SH-SY5Y (cell line): ENCODE measurements around the gene CYP27B1.

Experiments used
- GATA2 ChIP-seq: IDR thresholded peaks from 2 replicates; pipeline ENCODE4 v1.6.1; 2011; ENCODE audit warnings: mild to moderate bottlenecking, low read depth, low read length
- GATA3 ChIP-seq: IDR thresholded peaks from 2 replicates; pipeline ENCODE4 v1.6.1; 2011; ENCODE audit warnings: low read depth, mild to moderate bottlenecking, low read length, moderate library complexity

Gene CYP27B1

GRCh38 chr12:57754411-57755193 is 12.3 kb downstream of the CYP27B1 start, which contains the start of gene MARCHF9:
MARCHF9 (plus strand) TSS chr12:57755103; CDS start chr12:57755529, 426 bp downstream.
- TF ChIP-seq GATA2 = no peak
- TF ChIP-seq GATA3 = no peak

DNA sequence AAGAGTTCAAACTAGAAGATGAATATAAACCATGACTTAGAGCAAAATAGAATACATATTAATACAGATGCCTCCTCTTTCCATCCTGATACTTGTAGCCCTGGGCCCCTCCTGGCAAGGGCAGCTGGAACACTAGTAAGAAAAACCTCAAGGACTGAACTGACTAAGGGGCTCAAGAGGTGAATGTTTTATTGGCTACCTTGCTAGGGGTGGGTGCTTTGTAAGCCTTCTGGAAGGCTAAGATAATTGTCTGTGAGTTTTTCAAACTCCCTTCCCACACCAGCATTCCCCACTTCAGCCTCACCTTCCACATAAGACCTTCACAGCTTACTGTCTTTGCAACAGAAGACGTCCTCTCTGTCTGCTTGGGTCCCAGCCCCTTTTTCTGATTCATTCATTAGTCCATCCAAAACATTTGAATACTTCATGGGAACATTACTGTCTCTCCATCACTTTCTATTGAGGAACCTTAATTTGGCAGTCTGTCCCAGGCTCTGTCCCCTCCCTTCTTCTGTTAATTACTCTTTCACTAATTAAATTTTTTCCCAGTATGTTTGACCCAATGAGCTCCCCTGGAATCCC is 13.0 kb downstream of the CYP27B1 start:
- TF ChIP-seq GATA2 (no peak), GATA3 (no peak)

DNA sequence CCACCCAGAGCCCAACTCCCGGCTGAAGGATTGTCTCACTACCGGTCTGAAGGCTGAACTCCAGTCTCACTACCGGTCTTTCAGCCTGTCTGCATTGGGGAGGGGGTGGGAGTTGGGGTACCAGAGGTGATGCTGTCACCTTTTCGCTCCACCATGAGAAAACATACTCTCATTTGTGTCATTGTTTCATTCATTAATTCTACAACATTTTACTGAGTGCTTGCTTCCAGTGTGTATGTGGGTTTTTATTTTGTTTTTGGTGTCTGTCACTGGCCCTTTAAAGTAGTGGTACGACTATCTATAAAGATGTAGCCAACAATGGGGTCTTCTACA is 14.2 kb downstream of the CYP27B1 start:
- TF ChIP-seq GATA2 (no peak), GATA3 (no peak)

- TF ChIP-seq GATA3 = no peak
Measured at GRCh38 chr12:57751788-57752667, 14.8 kb downstream of the CYP27B1 start, which contains the start of gene CDK4. CDK4 (minus strand) TSS chr12:57752310; CDS start chr12:57751717, 593 bp downstream.

GRCh38 chr12:57751432-57751787 is 15.5 kb downstream of the CYP27B1 start:
- TF ChIP-seq GATA2 = no peak
- no peak for TF ChIP-seq GATA3

GRCh38 chr12:57750561-57751431 is 16.1 kb downstream of the CYP27B1 start:
- no peak for TF ChIP-seq GATA2
- no peak for TF ChIP-seq GATA3

GRCh38 chr12:57749061-57749460 is 17.8 kb downstream of the CYP27B1 start:
- TF ChIP-seq GATA3 (no peak), GATA2 (no peak)

DNA sequence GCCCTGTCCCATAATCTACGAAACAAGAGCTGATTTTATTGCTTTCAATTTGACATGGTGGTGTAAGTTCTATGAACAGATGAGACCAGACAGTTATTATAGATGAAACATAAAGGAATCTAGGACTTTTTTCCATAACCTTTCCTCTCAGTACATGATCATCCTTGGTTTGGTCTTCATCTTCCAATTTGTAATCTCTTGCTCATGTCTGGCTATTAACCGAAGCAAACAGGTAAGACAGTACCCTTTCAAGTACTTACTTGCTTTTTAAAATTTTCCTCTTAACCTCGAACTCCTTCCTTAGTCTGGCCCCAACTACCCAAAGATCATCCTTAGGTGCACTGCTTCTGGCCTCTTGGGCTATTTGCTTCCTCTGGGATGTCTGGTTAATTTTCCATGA is 20.9 kb downstream of the CYP27B1 start:
- TF ChIP-seq GATA3 (no peak), GATA2 (no peak)

- TF ChIP-seq GATA3 (no peak), GATA2 (no peak)
Measured at GRCh38 chr12:57745485-57745881, 21.4 kb downstream of the CYP27B1 start.

- TF ChIP-seq GATA2 (no peak; the same call in 1 of the 2 replicates), GATA3 (no peak)
Measured at GRCh38 chr12:57744777-57745484, 21.9 kb downstream of the CYP27B1 start, which contains the start of gene TSPAN31. TSPAN31 (plus strand) TSS chr12:57745039; CDS start chr12:57745155, 116 bp downstream.

DNA sequence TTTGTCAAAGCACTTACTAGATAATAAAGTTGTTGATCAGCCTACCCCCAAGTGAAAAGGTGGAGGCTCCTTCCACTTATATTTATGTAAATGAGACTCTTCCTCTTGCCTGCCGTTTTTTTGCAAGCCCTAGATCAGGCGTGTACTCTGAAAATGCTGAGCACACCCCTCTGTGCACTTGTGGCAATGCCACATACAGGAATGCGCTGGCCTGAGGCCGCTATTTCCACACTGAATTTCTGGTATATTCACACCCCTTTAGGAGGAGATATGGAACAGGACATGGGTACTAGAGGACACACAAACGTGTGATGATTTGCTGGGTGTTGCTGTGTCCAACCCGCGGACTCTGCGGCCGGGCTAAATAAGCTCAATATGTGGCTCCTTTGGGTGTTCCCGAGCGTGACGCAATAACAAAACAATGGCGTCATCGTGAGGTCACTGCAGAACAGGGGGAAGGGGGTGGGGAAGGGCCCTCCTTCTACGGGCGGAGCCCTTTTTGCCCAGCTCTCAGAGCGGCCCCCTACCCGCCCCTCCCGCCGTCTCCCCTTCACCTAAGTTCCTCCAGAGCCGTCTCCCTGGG is 22.6 kb downstream of the CYP27B1 start:
- TF ChIP-seq GATA2 (no peak), GATA3 (no peak)

DNA sequence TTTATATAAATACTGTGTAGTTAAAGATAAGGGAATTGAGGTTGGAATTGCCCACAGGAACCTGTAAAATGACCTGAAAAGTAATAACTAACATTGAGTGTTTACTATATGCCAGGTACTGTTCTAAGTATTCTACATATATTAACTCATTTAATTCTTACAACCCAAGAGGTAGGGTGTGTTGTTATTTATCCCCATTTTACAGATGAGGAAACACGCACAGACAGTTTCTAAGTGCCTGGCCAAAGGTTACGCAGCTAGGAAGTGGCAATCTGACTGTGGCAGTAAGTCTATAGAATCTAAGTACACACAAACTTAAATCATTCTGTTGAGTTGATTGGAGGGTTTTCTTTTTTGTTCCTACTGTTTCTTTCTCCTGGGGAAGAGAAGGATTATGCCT is 23.1 kb downstream of the CYP27B1 start:
- no peak for TF ChIP-seq GATA2
- no peak for TF ChIP-seq GATA3
